K562 (cell line): Measurements from ENCODE around the gene SLC6A8. TPM values are rescaled to one million over a fixed set of nuclear protein-coding genes. Genes with fewer than 3 reads are reported as not detected.
A peak's percentile ranks its signal among the peaks of the same experiment; 100 is the strongest.

Source experiments
- ARNT ChIP-seq, 2 experiments: fragments of 450-650 bp; IDR thresholded peaks; 2 replicates each; pipeline ENCODE4 v1.6.1; 2016; ENCODE audit warnings: mild to moderate bottlenecking in 1 of 2
- HMG20B ChIP-seq: fragments of 250-450 bp; sonication (Bioruptor Pico); IDR thresholded peaks from 2 replicates; pipeline ENCODE4 v1.5.0; 2021; ENCODE audit warnings: mild to moderate bottlenecking
- HSF4 ChIP-seq: fragments of 250-450 bp; sonication (Bioruptor Pico); IDR thresholded peaks from 2 replicates; pipeline ENCODE4 v2.1.2; 2022; ENCODE audit warnings: mild to moderate bottlenecking, moderate library complexity, borderline replicate concordance
- JUN ChIP-seq, 2 experiments: sonication (generic) in 1 of 2; formaldehyde crosslinking in 1 of 2; IDR thresholded peaks; 2 replicates each; pipeline versions ENCODE4 v1.6.1 to v1.8.0; 2012 to 2022; ENCODE audit warnings: borderline replicate concordance in 2 of 2, mild to moderate bottlenecking in 2 of 2, improper control_type of control experiment in 1 of 2, low read depth in 1 of 2, low read length in 1 of 2, missing genetic modification reagents in 1 of 2
- NFRKB ChIP-seq: fragments of 450-650 bp; IDR thresholded peaks from 2 replicates; pipeline ENCODE4 v1.6.1; 2016; ENCODE audit warnings: low read depth
- NRF1 ChIP-seq, 2 experiments: fragments of 450-650 bp; IDR thresholded peaks in 1 of 2; conservative IDR thresholded peaks in 1 of 2; 2 replicates each; pipeline ENCODE4 v1.6.1; 2014; ENCODE audit warnings: mild to moderate bottlenecking in 2 of 2
- POLR2AphosphoS5 ChIP-seq: IDR thresholded peaks from 2 replicates; pipeline ENCODE4 v1.6.1; 2011; ENCODE audit warnings: mild to moderate bottlenecking, low read depth, low read length, moderate library complexity; ENCODE audit not compliant: control insufficient read depth, insufficient read depth
- RB1 ChIP-seq: fragments of 450-650 bp; IDR thresholded peaks from 2 replicates; pipeline ENCODE4 v1.6.1; 2017; ENCODE audit warnings: low read depth, mild to moderate bottlenecking
- SUPT5H ChIP-seq: fragments of 450-650 bp; IDR thresholded peaks from 2 replicates; pipeline ENCODE4 v1.6.1; 2016
- ZNF121 ChIP-seq: sonication (generic); formaldehyde crosslinking; conservative IDR thresholded peaks from 2 replicates; pipeline ENCODE4 v1.8.0; 2022; ENCODE audit warnings: missing genetic modification reagents
- ZNF140 ChIP-seq: fragments of 250-450 bp; sonication (Bioruptor Pico); IDR thresholded peaks from 2 replicates; pipeline ENCODE4 v1.8.0; 2021; ENCODE audit warnings: moderate library complexity, mild to moderate bottlenecking, inconsistent platforms
- ZNF274 ChIP-seq: IDR thresholded peaks from 2 replicates; pipeline ENCODE4 v1.6.1; 2011; ENCODE audit warnings: low read depth, mild to moderate bottlenecking, low read length, moderate library complexity, borderline replicate concordance
- ZNF408 ChIP-seq: fragments of 250-450 bp; sonication (Bioruptor Pico); IDR thresholded peaks from 2 replicates; pipeline ENCODE4 v1.4.0; 2020; ENCODE audit warnings: low read depth, mild to moderate bottlenecking, moderate library complexity
- ZNF764 ChIP-seq: fragments of 250-450 bp; sonication (Bioruptor Pico); IDR thresholded peaks from 2 replicates; pipeline ENCODE4 v1.4.0; 2020; ENCODE audit warnings: low read depth, mild to moderate bottlenecking, moderate library complexity
- polyA plus RNA-seq, 8 experiments: library from polyadenylated mRNA; depleted of rRNA in 4 of 8; stranded (reverse) in 5 of 8; unstranded in 3 of 8; fragments of >200 nt; fragmentation: Nextera tagmentation in 2 of 8; fragmentation: Illumina TruSeq in 1 of 8; extraction: Ambion mirVana in 2 of 8; extraction: Trizol in 1 of 8; gene quantifications; 2 replicates each; pipeline versions ENCODE4 v1.2.1 to v1.2.3, GENCODE V29; 2011 to 2014; ENCODE audit warnings: inconsistent platforms in 1 of 8, missing spikeins in 1 of 8
- total RNA-seq, 7 experiments: library from RNA; depleted of rRNA in 6 of 7; stranded (reverse); fragments of >200 nt in 6 of 7; fragmentation: Illumina TruSeq in 2 of 7; extraction: Trizol in 2 of 7; gene quantifications; 2 replicates each; pipeline versions ENCODE4 v1.2.1 to v1.2.3, GENCODE V29; 2011 to 2021; ENCODE audit warnings: low replicate concordance in 1 of 7
- TF ChIP-seq, protein P1 (sequence below): fragments of 250-450 bp; sonication (Bioruptor Pico); IDR thresholded peaks from 2 replicates; pipeline ENCODE4 v1.9.0; 2021; ENCODE audit warnings: mild to moderate bottlenecking, inconsistent platforms
- TF ChIP-seq, protein P2 (sequence below): fragments of 150-350 bp; IDR thresholded peaks from 2 replicates; pipeline ENCODE4 v1.6.1; 2014; ENCODE audit warnings: low read depth, mild to moderate bottlenecking, low read length, borderline replicate concordance
- TF ChIP-seq, protein P3 (sequence below): sonication (generic); formaldehyde crosslinking; IDR thresholded peaks from 2 replicates; pipeline ENCODE4 v1.8.1; 2023; ENCODE audit warnings: mild to moderate bottlenecking, missing genetic modification reagents, moderate library complexity
- TF ChIP-seq, protein P4 (sequence below): fragments of 250-450 bp; sonication (Bioruptor Pico); IDR thresholded peaks from 2 replicates; pipeline ENCODE4 v1.8.0; 2021; ENCODE audit warnings: moderate library complexity, mild to moderate bottlenecking, inconsistent platforms

SLC6A8 gene
- total and polyA plus RNA-seq, 9 of the 15 experiments (the other 6 are each of a cell fraction or from before 2014, with no cell fraction given), result 0.68 to 144 (median 34.3) TPM

DNA sequence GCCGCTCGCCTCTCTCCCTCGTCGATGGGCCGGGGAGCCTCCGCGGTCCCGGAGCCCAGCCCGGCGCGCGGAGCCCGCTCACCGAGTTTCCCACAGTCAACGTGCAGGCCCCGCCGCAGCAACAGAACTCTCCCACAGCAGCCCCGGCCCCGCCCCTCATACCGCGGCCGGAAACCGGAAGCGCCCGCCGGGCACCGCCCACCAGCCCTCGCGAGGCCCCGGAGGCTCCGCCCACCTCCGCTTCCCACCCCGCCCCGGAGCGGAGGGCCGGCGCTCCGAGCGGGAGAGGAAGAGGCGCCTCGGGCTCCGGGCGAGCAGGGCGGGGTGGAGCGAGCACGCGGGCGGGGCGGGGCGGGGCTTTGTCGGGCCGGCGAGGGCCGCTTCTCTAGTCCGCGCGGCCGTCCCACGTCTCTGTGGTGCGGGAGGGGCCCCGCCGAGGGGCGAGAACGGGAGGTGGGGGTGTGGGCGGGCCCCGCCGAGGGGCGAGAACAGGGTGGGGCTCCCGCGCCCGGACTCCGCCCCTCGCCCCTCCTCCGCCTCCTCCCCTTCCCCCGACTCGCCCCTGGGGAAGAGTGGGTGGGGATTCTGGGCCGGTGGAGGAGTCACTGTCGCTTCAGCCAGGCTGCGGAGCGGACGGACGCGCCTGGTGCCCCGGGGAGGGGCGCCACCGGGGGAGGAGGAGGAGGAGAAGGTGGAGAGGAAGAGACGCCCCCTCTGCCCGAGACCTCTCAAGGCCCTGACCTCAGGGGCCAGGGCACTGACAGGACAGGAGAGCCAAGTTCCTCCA lies 36.7 kb downstream of the SLC6A8 start, which contains the start of the genes ABCD1 and BCAP31 (continued):
- TF ChIP-seq, protein P1, sequence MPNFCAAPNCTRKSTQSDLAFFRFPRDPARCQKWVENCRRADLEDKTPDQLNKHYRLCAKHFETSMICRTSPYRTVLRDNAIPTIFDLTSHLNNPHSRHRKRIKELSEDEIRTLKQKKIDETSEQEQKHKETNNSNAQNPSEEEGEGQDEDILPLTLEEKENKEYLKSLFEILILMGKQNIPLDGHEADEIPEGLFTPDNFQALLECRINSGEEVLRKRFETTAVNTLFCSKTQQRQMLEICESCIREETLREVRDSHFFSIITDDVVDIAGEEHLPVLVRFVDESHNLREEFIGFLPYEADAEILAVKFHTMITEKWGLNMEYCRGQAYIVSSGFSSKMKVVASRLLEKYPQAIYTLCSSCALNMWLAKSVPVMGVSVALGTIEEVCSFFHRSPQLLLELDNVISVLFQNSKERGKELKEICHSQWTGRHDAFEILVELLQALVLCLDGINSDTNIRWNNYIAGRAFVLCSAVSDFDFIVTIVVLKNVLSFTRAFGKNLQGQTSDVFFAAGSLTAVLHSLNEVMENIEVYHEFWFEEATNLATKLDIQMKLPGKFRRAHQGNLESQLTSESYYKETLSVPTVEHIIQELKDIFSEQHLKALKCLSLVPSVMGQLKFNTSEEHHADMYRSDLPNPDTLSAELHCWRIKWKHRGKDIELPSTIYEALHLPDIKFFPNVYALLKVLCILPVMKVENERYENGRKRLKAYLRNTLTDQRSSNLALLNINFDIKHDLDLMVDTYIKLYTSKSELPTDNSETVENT (CRISPR knock-in tag), result peak; percentile 37; the same call in 1 of the 2 replicates
- TF ChIP-seq, protein P2, sequence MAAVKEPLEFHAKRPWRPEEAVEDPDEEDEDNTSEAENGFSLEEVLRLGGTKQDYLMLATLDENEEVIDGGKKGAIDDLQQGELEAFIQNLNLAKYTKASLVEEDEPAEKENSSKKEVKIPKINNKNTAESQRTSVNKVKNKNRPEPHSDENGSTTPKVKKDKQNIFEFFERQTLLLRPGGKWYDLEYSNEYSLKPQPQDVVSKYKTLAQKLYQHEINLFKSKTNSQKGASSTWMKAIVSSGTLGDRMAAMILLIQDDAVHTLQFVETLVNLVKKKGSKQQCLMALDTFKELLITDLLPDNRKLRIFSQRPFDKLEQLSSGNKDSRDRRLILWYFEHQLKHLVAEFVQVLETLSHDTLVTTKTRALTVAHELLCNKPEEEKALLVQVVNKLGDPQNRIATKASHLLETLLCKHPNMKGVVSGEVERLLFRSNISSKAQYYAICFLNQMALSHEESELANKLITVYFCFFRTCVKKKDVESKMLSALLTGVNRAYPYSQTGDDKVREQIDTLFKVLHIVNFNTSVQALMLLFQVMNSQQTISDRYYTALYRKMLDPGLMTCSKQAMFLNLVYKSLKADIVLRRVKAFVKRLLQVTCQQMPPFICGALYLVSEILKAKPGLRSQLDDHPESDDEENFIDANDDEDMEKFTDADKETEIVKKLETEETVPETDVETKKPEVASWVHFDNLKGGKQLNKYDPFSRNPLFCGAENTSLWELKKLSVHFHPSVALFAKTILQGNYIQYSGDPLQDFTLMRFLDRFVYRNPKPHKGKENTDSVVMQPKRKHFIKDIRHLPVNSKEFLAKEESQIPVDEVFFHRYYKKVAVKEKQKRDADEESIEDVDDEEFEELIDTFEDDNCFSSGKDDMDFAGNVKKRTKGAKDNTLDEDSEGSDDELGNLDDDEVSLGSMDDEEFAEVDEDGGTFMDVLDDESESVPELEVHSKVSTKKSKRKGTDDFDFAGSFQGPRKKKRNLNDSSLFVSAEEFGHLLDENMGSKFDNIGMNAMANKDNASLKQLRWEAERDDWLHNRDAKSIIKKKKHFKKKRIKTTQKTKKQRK, result no peak
- TF ChIP-seq RB1 (peak; percentile 16; the same call in 1 of the 2 replicates), ZNF121 (CRISPR knock-in tag) (no peak), HSF4 (no peak), ZNF408 (CRISPR knock-in tag) (no peak), HMG20B (CRISPR knock-in tag) (no peak), JUN (IDR thresholded peaks at IDR 0.05; ENCODE audit: borderline replicate concordance, low read depth, low read length) (no peak), JUN (CRISPR knock-in tag; IDR thresholded peaks at IDR 0.05; ENCODE audit: borderline replicate concordance) (no peak), NFRKB (no peak), ZNF140 (CRISPR knock-in tag) (no peak), ZNF274 (no peak), SUPT5H (peak; percentile 78), ARNT (IDR thresholded peaks at IDR 0.05) (no peak), NRF1 (conservative IDR thresholded peaks at IDR 0.05 in 1 of 2, IDR thresholded peaks at IDR 0.05 in 1 of 2) (0 out of 4 replicates have a peak, but pooled peaks of 1 of the 2 experiments have one; percentile 7), ZNF764 (no peak), POLR2AphosphoS5 (peak; percentile 69)
- TF ChIP-seq, protein P3, sequence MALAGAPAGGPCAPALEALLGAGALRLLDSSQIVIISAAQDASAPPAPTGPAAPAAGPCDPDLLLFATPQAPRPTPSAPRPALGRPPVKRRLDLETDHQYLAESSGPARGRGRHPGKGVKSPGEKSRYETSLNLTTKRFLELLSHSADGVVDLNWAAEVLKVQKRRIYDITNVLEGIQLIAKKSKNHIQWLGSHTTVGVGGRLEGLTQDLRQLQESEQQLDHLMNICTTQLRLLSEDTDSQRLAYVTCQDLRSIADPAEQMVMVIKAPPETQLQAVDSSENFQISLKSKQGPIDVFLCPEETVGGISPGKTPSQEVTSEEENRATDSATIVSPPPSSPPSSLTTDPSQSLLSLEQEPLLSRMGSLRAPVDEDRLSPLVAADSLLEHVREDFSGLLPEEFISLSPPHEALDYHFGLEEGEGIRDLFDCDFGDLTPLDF (CRISPR knock-in tag), result no peak
- TF ChIP-seq, protein P4, sequence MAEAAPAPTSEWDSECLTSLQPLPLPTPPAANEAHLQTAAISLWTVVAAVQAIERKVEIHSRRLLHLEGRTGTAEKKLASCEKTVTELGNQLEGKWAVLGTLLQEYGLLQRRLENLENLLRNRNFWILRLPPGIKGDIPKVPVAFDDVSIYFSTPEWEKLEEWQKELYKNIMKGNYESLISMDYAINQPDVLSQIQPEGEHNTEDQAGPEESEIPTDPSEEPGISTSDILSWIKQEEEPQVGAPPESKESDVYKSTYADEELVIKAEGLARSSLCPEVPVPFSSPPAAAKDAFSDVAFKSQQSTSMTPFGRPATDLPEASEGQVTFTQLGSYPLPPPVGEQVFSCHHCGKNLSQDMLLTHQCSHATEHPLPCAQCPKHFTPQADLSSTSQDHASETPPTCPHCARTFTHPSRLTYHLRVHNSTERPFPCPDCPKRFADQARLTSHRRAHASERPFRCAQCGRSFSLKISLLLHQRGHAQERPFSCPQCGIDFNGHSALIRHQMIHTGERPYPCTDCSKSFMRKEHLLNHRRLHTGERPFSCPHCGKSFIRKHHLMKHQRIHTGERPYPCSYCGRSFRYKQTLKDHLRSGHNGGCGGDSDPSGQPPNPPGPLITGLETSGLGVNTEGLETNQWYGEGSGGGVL (CRISPR knock-in tag), result no peak
